Tibial artery (tissue), 4 donors: ENCODE data around the gene DHRS4.

Experiments
- DNase-seq, 2 donors: peaks; one replicate each; pipeline ENCODE4 v3.0.0-alpha.2; 2019
- H3K27ac ChIP-seq, 2 donors: fragments of 200-600 bp; sonication (generic) in 1 of 2; 1 replicate in 1 of 2; 2 replicates in 1 of 2; pipeline ENCODE4 v1.5.1; 2018 to 2019; ENCODE audit warnings: mild to moderate bottlenecking in 1 of 2
- H3K27me3 ChIP-seq, 2 donors: fragments of 200-600 bp; sonication (generic) in 1 of 2; one replicate each; pipeline versions ENCODE4 v1.5.1 to v1.6.0; 2016 to 2019
- H3K36me3 ChIP-seq, 3 donors: fragments of 200-600 bp; sonication (generic) in 2 of 3; one replicate each; pipeline ENCODE4 v1.5.1; 2016 to 2019; ENCODE audit warnings: mild to moderate bottlenecking in 2 of 3
- H3K4me1 ChIP-seq, 4 donors: fragments of 200-600 bp; sonication (generic) in 2 of 4; 1 replicate in 3 of 4; 2 replicates in 1 of 4; pipeline ENCODE4 v1.5.1; 2016 to 2019
- H3K4me3 ChIP-seq, 2 donors: fragments of 200-600 bp; sonication (generic) in 1 of 2; 1 replicate in 1 of 2; 2 replicates in 1 of 2; pipeline ENCODE4 v1.5.1; 2018 to 2019; ENCODE audit warnings: mild to moderate bottlenecking in 2 of 2
- H3K9me3 ChIP-seq, 3 donors: fragments of 200-600 bp; sonication (generic) in 1 of 3; one replicate each; pipeline ENCODE4 v1.5.1; 2016 to 2019
- CTCF ChIP-seq, 2 experiments: fragments of 200-600 bp in 1 of 2; fragments of 450-650 bp in 1 of 2; IDR thresholded peaks; one replicate each; pipeline ENCODE4 v1.5.1; 2017 to 2019; ENCODE audit warnings: antibody characterized with exemption in 2 of 2, mild to moderate bottlenecking in 1 of 2, moderate library complexity in 1 of 2
- intact Hi-C: fragments of 100-400 bp; cut with DNase I; formaldehyde crosslinking; loops from one replicate; pipeline ENCODE4 v1.15.0; 2023; ENCODE audit warnings: low total_unique reads

Gene DHRS4

GRCh38 chr14:23933742-23934128 lies 19.8 kb upstream of the DHRS4 start:
- Histone ChIP-seq H3K27me3 (no peaks in the 10 kb centered on the region), H3K4me3 (no peak overlapping the region), H3K36me3 (peaks cover 0 to 2% (median 0%) of the 10 kb centered on the region in 3 donors), H3K27ac (no peak overlapping the region), H3K9me3 (no peaks in the 10 kb centered on the region), H3K4me1 (peaks cover 0 to 9% (median 4%) of the 10 kb centered on the region in 4 donors)
- intact Hi-C loops, result loop anchor here (5.0 kb wide), 1 partner anchor 111 kb away; no protein-coding TSS in a partner anchor
- no peak for TF ChIP-seq CTCF (IDR thresholded peaks at IDR 0.05)
- DNase-seq, result no peak

GRCh38 chr14:23935158-23935557 lies 18.4 kb upstream of the DHRS4 start:
- H3K27ac ChIP-seq, result no peak overlapping the region
- H3K4me3 ChIP-seq, result no peak overlapping the region

GRCh38 chr14:23936084-23936829 lies 17.3 kb upstream of the DHRS4 start:
- H3K4me3 ChIP-seq, result no peak overlapping the region
- no peaks in the 10 kb centered on the region for H3K27me3 ChIP-seq
- no peak for TF ChIP-seq CTCF (IDR thresholded peaks at IDR 0.05)
- no peaks in the 10 kb centered on the region for H3K9me3 ChIP-seq
- intact Hi-C loops, result no loop called here
- H3K27ac ChIP-seq, result no peak overlapping the region
- DNase-seq, result no peak
- no peaks in the 10 kb centered on the region for H3K4me1 ChIP-seq
- peaks cover 17 to 23% (median 19%) of the 10 kb centered on the region in 3 donors for H3K36me3 ChIP-seq

More at GRCh38 chr14:23935158-23935557, 18.4 kb upstream of the DHRS4 start:
- peaks cover 9 to 15% (median 11%) of the 10 kb centered on the region in 3 donors for H3K36me3 ChIP-seq
- peaks cover 0 to 6% (median 3%) of the 10 kb centered on the region in 4 donors for H3K4me1 ChIP-seq
- no peaks in the 10 kb centered on the region for H3K9me3 ChIP-seq
- intact Hi-C loops, result no loop called here
- DNase-seq, result no peak
- no peak for TF ChIP-seq CTCF (IDR thresholded peaks at IDR 0.05)
- H3K27me3 ChIP-seq, result no peaks in the 10 kb centered on the region

- no peaks in the 10 kb centered on the region for H3K4me1 ChIP-seq
- intact Hi-C loops, result no loop called here
- H3K27ac ChIP-seq, result no peak overlapping the region
- no peaks in the 10 kb centered on the region for H3K9me3 ChIP-seq
- H3K27me3 ChIP-seq, result no peaks in the 10 kb centered on the region
- no peak for DNase-seq
- H3K4me3 ChIP-seq, result no peak overlapping the region
- peaks cover 18 to 23% (median 19%) of the 10 kb centered on the region in 3 donors for H3K36me3 ChIP-seq
- no peak for TF ChIP-seq CTCF (IDR thresholded peaks at IDR 0.05)
These were observed 16.4 kb upstream of the DHRS4 start for GRCh38 chr14:23937203-23937602.

- Histone ChIP-seq H3K27ac (no peak overlapping the region), H3K4me3 (no peak overlapping the region), H3K9me3 (no peaks in the 10 kb centered on the region), H3K36me3 (peaks cover 19 to 25% (median 23%) of the 10 kb centered on the region in 3 donors), H3K27me3 (no peaks in the 10 kb centered on the region), H3K4me1 (no peaks in the 10 kb centered on the region)
- intact Hi-C loops, result no loop called here
- no peak for DNase-seq
- no peak for TF ChIP-seq CTCF (IDR thresholded peaks at IDR 0.05)
These were observed 14.7 kb upstream of the DHRS4 start for GRCh38 chr14:23938823-23939222.
